HepG2 (cell line): ENCODE data around the gene TANGO2. TPM values are rescaled to one million over a fixed set of nuclear protein-coding genes. Genes with fewer than 3 reads are reported as not detected.

ENCODE experiments used
- CENPT ChIP-seq: sonication (generic); formaldehyde crosslinking; IDR thresholded peaks from 2 replicates; pipeline ENCODE4 v1.8.0; 2022; ENCODE audit warnings: low read depth, mild to moderate bottlenecking, moderate library complexity, missing genetic modification reagents
- CHD2 ChIP-seq: IDR thresholded peaks from 2 replicates; pipeline ENCODE4 v1.6.1; 2011; ENCODE audit warnings: low read depth, low read length, improper control_type of control experiment
- FOXC1 ChIP-seq: sonication (generic); formaldehyde crosslinking; IDR thresholded peaks from 2 replicates; pipeline ENCODE4 v1.8.0; 2022; ENCODE audit warnings: mild to moderate bottlenecking, missing genetic modification reagents, borderline replicate concordance
- FOXK1 ChIP-seq: sonication (generic); formaldehyde crosslinking; IDR thresholded peaks from 2 replicates; pipeline ENCODE4 v1.4.0; 2020; ENCODE audit warnings: low read depth, missing genetic modification reagents, borderline replicate concordance
- GTF2F1 ChIP-seq: fragments of 150-350 bp; IDR thresholded peaks from 2 replicates; pipeline ENCODE4 v1.6.1; 2014; ENCODE audit warnings: low read length
- MAF1 ChIP-seq: sonication (generic); formaldehyde crosslinking; IDR thresholded peaks from 2 replicates; pipeline ENCODE4 v1.5.0; 2020; ENCODE audit warnings: missing genetic modification reagents, borderline replicate concordance
- MAFF ChIP-seq: IDR thresholded peaks from 2 replicates; pipeline ENCODE4 v1.6.1; 2011; ENCODE audit warnings: low read depth, low read length, improper control_type of control experiment
- NCOA1 ChIP-seq: sonication (generic); formaldehyde crosslinking; IDR thresholded peaks from 2 replicates; pipeline ENCODE4 v1.9.0; 2021; ENCODE audit warnings: missing genetic modification reagents
- PAX8 ChIP-seq: sonication (generic); formaldehyde crosslinking; IDR thresholded peaks from 2 replicates; pipeline ENCODE4 v1.8.0; 2022; ENCODE audit warnings: mild to moderate bottlenecking, missing genetic modification reagents, borderline replicate concordance
- POLR2G ChIP-seq: fragments of 200-400 bp; formaldehyde crosslinking; IDR thresholded peaks from 2 replicates; pipeline ENCODE4 v1.6.1; 2018; ENCODE audit warnings: mild to moderate bottlenecking, low read depth, low read length, moderate library complexity
- SALL1 ChIP-seq: sonication (generic); formaldehyde crosslinking; IDR thresholded peaks from 2 replicates; pipeline ENCODE4 v1.8.0; 2022; ENCODE audit warnings: mild to moderate bottlenecking, missing genetic modification reagents
- SNRNP70 ChIP-seq: fragments of 200-400 bp; formaldehyde crosslinking; IDR thresholded peaks from 2 replicates; pipeline ENCODE4 v1.6.1; 2017; ENCODE audit warnings: mild to moderate bottlenecking, low read depth, low read length, moderate library complexity
- SPEN ChIP-seq: sonication (generic); formaldehyde crosslinking; IDR thresholded peaks from 2 replicates; pipeline ENCODE4 v1.5.1; 2020; ENCODE audit warnings: low read depth, mild to moderate bottlenecking, missing genetic modification reagents
- TBL1XR1 ChIP-seq: fragments of 150-350 bp; IDR thresholded peaks from 2 replicates; pipeline ENCODE4 v1.6.1; 2014; ENCODE audit warnings: borderline replicate concordance, low read length; ENCODE audit not compliant: partially characterized antibody
- TMF1 ChIP-seq: sonication (generic); formaldehyde crosslinking; IDR thresholded peaks from 2 replicates; pipeline ENCODE4 v1.8.1; 2022; ENCODE audit warnings: low read depth, missing genetic modification reagents
- WIZ ChIP-seq: sonication (generic); formaldehyde crosslinking; IDR thresholded peaks from 2 replicates; pipeline ENCODE4 v1.5.1; 2020; ENCODE audit warnings: mild to moderate bottlenecking, missing genetic modification reagents
- ZBTB20 ChIP-seq: sonication (generic); formaldehyde crosslinking; IDR thresholded peaks from 2 replicates; pipeline ENCODE4 v1.8.1; 2023; ENCODE audit warnings: missing genetic modification reagents, low read depth, mild to moderate bottlenecking, borderline replicate concordance
- ZNF282 ChIP-seq: fragments of 450-650 bp; IDR thresholded peaks from 2 replicates; pipeline ENCODE4 v1.6.1; 2018; ENCODE audit not compliant: partially characterized antibody
- ZNF317 ChIP-seq: sonication (generic); formaldehyde crosslinking; IDR thresholded peaks from 2 replicates; pipeline ENCODE4 v1.5.0; 2020; ENCODE audit warnings: mild to moderate bottlenecking, missing genetic modification reagents
- ZNF350 ChIP-seq: sonication (generic); formaldehyde crosslinking; IDR thresholded peaks from 2 replicates; pipeline ENCODE4 v1.4.0; 2020; ENCODE audit warnings: mild to moderate bottlenecking, low read depth, missing genetic modification reagents, borderline replicate concordance
- ZNF431 ChIP-seq: sonication (generic); formaldehyde crosslinking; IDR thresholded peaks from 2 replicates; pipeline ENCODE4 v1.9.0; 2022; ENCODE audit warnings: missing genetic modification reagents, low read depth, mild to moderate bottlenecking, borderline replicate concordance
- ZNF615 ChIP-seq: sonication (generic); formaldehyde crosslinking; IDR thresholded peaks from 2 replicates; pipeline ENCODE4 v1.5.0; 2020; ENCODE audit warnings: mild to moderate bottlenecking, missing genetic modification reagents, borderline replicate concordance
- ZNF619 ChIP-seq: sonication (generic); formaldehyde crosslinking; IDR thresholded peaks from 2 replicates; pipeline ENCODE4 v1.4.0; 2020; ENCODE audit warnings: mild to moderate bottlenecking, missing genetic modification reagents
- ZNF747 ChIP-seq: sonication (generic); formaldehyde crosslinking; IDR thresholded peaks from 2 replicates; pipeline ENCODE4 v1.8.1; 2023; ENCODE audit warnings: missing genetic modification reagents, mild to moderate bottlenecking, borderline replicate concordance
- ZNF780A ChIP-seq: sonication (generic); formaldehyde crosslinking; IDR thresholded peaks from 2 replicates; pipeline ENCODE4 v1.8.0; 2022; ENCODE audit warnings: mild to moderate bottlenecking, missing genetic modification reagents, moderate library complexity
- polyA plus RNA-seq, 8 experiments: library from polyadenylated mRNA; depleted of rRNA in 3 of 8; stranded (reverse) in 7 of 8; unstranded in 1 of 8; fragments of >200 nt; fragmentation: Illumina TruSeq in 4 of 8; extraction: Trizol in 4 of 8; gene quantifications; 2 replicates each; pipeline versions ENCODE4 v1.2.1 to v1.2.3, GENCODE V29; 2011 to 2016; ENCODE audit warnings: low read depth in 4 of 8, missing spikeins in 1 of 8, mixed read lengths in 1 of 8; ENCODE audit not compliant: insufficient read depth in 1 of 8
- total RNA-seq, 5 experiments: library from RNA; depleted of rRNA; stranded (reverse); fragments of >200 nt; fragmentation: Illumina TruSeq; extraction: Trizol; gene quantifications; 2 replicates each; pipeline ENCODE4 v1.2.3, GENCODE V29; 2016; ENCODE audit warnings: low read depth in 1 of 5
- TF ChIP-seq, protein P1 (sequence below): sonication (generic); formaldehyde crosslinking; IDR thresholded peaks from 2 replicates; pipeline ENCODE4 v1.4.0; 2020; ENCODE audit warnings: missing genetic modification reagents, borderline replicate concordance
- TF ChIP-seq, protein P2 (sequence below): sonication (generic); formaldehyde crosslinking; IDR thresholded peaks from 2 replicates; pipeline ENCODE4 v1.5.0; 2020; ENCODE audit warnings: mild to moderate bottlenecking, missing genetic modification reagents

The TANGO2 gene
- total and polyA plus RNA-seq, 2 of the 13 experiments (the other 11 are each of a cell fraction or from before 2014, with no cell fraction given) = 12.9 to 14.8 TPM

DNA sequence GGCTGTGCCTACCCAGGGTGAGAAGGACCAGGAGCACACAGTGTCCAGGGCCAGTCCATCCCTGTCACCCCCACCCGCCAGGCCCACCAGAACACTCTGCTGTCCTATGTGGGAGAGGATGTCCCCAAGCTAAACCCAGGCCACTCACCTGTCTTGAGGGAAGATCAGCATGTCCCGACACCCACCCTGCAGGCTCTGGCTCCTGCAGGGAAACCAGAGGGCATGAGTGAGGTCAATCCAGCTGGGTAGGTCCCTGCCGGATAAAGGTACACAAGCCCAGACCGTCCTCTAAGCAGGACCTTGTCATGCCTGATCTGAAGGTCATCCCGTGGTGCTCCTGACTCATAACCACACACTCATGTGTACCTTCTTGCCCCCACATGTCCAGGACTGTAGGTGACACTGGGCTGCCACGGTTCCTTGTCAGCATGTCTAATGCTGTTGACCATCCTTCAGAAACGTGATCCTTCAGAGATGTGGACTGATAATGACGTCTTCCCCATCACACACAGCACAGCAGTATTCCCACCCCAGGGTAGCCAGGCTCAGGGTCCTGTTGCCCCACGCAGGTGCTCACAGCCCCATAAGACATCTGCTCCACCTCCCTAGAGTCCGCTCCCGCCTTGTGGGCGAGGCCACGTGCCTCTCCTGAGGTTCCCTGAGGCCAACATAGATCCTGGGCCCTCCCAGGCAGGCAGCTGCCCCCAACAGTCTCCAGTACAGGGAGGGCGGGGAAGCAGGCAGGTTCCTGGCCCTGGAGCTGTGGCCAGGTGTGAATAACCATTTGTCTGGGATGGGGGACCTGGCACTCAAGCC lies 10.4 kb upstream of the TANGO2 start (continued):
- TF ChIP-seq, protein P1, sequence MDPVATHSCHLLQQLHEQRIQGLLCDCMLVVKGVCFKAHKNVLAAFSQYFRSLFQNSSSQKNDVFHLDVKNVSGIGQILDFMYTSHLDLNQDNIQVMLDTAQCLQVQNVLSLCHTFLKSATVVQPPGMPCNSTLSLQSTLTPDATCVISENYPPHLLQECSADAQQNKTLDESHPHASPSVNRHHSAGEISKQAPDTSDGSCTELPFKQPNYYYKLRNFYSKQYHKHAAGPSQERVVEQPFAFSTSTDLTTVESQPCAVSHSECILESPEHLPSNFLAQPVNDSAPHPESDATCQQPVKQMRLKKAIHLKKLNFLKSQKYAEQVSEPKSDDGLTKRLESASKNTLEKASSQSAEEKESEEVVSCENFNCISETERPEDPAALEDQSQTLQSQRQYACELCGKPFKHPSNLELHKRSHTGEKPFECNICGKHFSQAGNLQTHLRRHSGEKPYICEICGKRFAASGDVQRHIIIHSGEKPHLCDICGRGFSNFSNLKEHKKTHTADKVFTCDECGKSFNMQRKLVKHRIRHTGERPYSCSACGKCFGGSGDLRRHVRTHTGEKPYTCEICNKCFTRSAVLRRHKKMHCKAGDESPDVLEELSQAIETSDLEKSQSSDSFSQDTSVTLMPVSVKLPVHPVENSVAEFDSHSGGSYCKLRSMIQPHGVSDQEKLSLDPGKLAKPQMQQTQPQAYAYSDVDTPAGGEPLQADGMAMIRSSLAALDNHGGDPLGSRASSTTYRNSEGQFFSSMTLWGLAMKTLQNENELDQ (CRISPR knock-in tag) = no peak
- TF ChIP-seq ZNF317 (no peak), MAF1 (no peak), ZNF431 (CRISPR knock-in tag) (no peak), CHD2 (no peak), POLR2G (no peak), SALL1 (peak; percentile 85), ZNF282 (no peak), FOXC1 (CRISPR knock-in tag) (no peak), MAFF (no peak), GTF2F1 (no peak), SNRNP70 (no peak), NCOA1 (CRISPR knock-in tag) (no peak), ZNF747 (CRISPR knock-in tag) (no peak), CENPT (no peak), FOXK1 (CRISPR knock-in tag) (peak; percentile 88; the same call in 1 of the 2 replicates), TMF1 (no peak), SPEN (CRISPR knock-in tag) (peak; percentile 69), ZBTB20 (CRISPR knock-in tag) (no peak), PAX8 (CRISPR knock-in tag) (no peak), TBL1XR1 (no peak), ZNF780A (CRISPR knock-in tag) (no peak), ZNF615 (CRISPR knock-in tag) (no peak), ZNF350 (0 out of 2 replicates have a peak, but pooled peaks have one; percentile 20), WIZ (CRISPR knock-in tag) (0 out of 2 replicates have a peak, but pooled peaks have one; percentile 50), ZNF619 (CRISPR knock-in tag) (no peak)
- TF ChIP-seq, protein P2, sequence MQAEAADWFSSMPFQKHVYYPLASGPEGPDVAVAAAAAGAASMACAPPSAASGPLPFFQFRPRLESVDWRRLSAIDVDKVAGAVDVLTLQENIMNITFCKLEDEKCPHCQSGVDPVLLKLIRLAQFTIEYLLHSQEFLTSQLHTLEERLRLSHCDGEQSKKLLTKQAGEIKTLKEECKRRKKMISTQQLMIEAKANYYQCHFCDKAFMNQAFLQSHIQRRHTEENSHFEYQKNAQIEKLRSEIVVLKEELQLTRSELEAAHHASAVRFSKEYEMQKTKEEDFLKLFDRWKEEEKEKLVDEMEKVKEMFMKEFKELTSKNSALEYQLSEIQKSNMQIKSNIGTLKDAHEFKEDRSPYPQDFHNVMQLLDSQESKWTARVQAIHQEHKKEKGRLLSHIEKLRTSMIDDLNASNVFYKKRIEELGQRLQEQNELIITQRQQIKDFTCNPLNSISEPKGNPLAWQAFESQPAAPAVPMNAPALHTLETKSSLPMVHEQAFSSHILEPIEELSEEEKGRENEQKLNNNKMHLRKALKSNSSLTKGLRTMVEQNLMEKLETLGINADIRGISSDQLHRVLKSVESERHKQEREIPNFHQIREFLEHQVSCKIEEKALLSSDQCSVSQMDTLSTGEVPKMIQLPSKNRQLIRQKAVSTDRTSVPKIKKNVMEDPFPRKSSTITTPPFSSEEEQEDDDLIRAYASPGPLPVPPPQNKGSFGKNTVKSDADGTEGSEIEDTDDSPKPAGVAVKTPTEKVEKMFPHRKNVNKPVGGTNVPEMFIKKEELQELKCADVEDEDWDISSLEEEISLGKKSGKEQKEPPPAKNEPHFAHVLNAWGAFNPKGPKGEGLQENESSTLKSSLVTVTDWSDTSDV (CRISPR knock-in tag) = no peak
